Peyer's patch (tissue), 4 donors: ENCODE data around the gene EPB41L4A. TPM values are rescaled to one million over a fixed set of nuclear protein-coding genes. Genes with fewer than 3 reads are reported as not detected.

ENCODE experiments used
- DNase-seq, 3 donors: peaks; one replicate each; pipeline ENCODE4 v3.0.0-alpha.2; 2017 to 2019
- H3K27ac ChIP-seq, 4 donors: fragments of 200-600 bp; sonication (generic); one replicate each; pipeline ENCODE4 v1.5.1; 2016 to 2019
- H3K27me3 ChIP-seq, 2 donors: fragments of 200-600 bp; sonication (generic); one replicate each; pipeline ENCODE4 v1.5.1; 2019
- H3K36me3 ChIP-seq, 3 donors: fragments of 200-600 bp; sonication (generic); one replicate each; pipeline ENCODE4 v1.5.1; 2016 to 2019
- H3K4me1 ChIP-seq, 4 donors: fragments of 200-600 bp; sonication (generic); one replicate each; pipeline ENCODE4 v1.5.1; 2016 to 2019
- H3K4me3 ChIP-seq, 4 donors: fragments of 200-600 bp; sonication (generic); 1 replicate in 3 of 4; 2 replicates in 1 of 4; pipeline ENCODE4 v1.5.1; 2016 to 2019; ENCODE audit warnings: mild to moderate bottlenecking in 1 of 4
- H3K9me3 ChIP-seq, 4 donors: fragments of 200-600 bp; sonication (generic); one replicate each; pipeline ENCODE4 v1.5.1; 2016 to 2019; ENCODE audit warnings: mild to moderate bottlenecking in 1 of 4
- CTCF ChIP-seq, 6 experiments: fragments of 450-650 bp in 4 of 6; fragments of 200-600 bp in 2 of 6; sonication (generic) in 1 of 6; IDR thresholded peaks; one replicate each; pipeline ENCODE4 v1.5.1; 2017 to 2019; ENCODE audit warnings: antibody characterized with exemption in 6 of 6, mild to moderate bottlenecking in 3 of 6, moderate library complexity in 1 of 6
- POLR2A ChIP-seq, 2 donors: fragments of 450-650 bp; IDR thresholded peaks; one replicate each; pipeline ENCODE4 v1.5.1; 2017; ENCODE audit warnings: antibody characterized with exemption in 2 of 2, mild to moderate bottlenecking in 2 of 2, moderate library complexity in 2 of 2
- total RNA-seq, 4 donors: library from RNA; depleted of rRNA; stranded (reverse); fragments of >200 nt; gene quantifications; one replicate each; pipeline ENCODE4 v1.1.0, GENCODE V29; 2016

Gene EPB41L4A
- total RNA-seq, 4 donors from 2014 or later, result 3.3 to 28.9 (median 9.0) TPM

- no peaks in the 10 kb centered on the region for H3K36me3 ChIP-seq
- no peaks in the 10 kb centered on the region for H3K4me1 ChIP-seq
- H3K27ac ChIP-seq, result no peak overlapping the region
- no peaks in the 10 kb centered on the region for H3K9me3 ChIP-seq
- DNase-seq, result no peak
- TF ChIP-seq CTCF (IDR thresholded peaks at IDR 0.05) (no peak), POLR2A (IDR thresholded peaks at IDR 0.05) (no peak)
- no peak overlapping the region for H3K4me3 ChIP-seq
- no peaks in the 10 kb centered on the region for H3K27me3 ChIP-seq
Measured at GRCh38 chr5:112250551-112250950, 168.5 kb downstream of the EPB41L4A start.

GRCh38 chr5:112248623-112249022, 170.5 kb downstream of the EPB41L4A start:
- Histone ChIP-seq H3K4me3 (no peak overlapping the region), H3K27ac (no peak overlapping the region)

GRCh38 chr5:112247960-112248359, 171.1 kb downstream of the EPB41L4A start:
- DNase-seq, result no peak
- Histone ChIP-seq H3K36me3 (no peaks in the 10 kb centered on the region), H3K4me3 (no peak overlapping the region), H3K27me3 (no peaks in the 10 kb centered on the region), H3K4me1 (no peaks in the 10 kb centered on the region), H3K9me3 (no peaks in the 10 kb centered on the region), H3K27ac (no peak overlapping the region)
- TF ChIP-seq CTCF (IDR thresholded peaks at IDR 0.05), result no peak
- no peak for TF ChIP-seq POLR2A (IDR thresholded peaks at IDR 0.05)

More at GRCh38 chr5:112248623-112249022, 170.5 kb downstream of the EPB41L4A start:
- no peak for DNase-seq
- TF ChIP-seq POLR2A (IDR thresholded peaks at IDR 0.05) (no peak), CTCF (IDR thresholded peaks at IDR 0.05) (no peak)
- Histone ChIP-seq H3K27me3 (no peaks in the 10 kb centered on the region), H3K4me1 (no peaks in the 10 kb centered on the region), H3K36me3 (no peaks in the 10 kb centered on the region), H3K9me3 (no peaks in the 10 kb centered on the region)

GRCh38 chr5:112245656-112246055, 173.4 kb downstream of the EPB41L4A start:
- H3K27me3 ChIP-seq, result no peaks in the 10 kb centered on the region
- H3K27ac ChIP-seq, result no peak overlapping the region
- no peak overlapping the region for H3K4me3 ChIP-seq
- DNase-seq, result no peak
- no peaks in the 10 kb centered on the region for H3K36me3 ChIP-seq
- no peak for TF ChIP-seq CTCF (IDR thresholded peaks at IDR 0.05)
- no peak for TF ChIP-seq POLR2A (IDR thresholded peaks at IDR 0.05)
- no peaks in the 10 kb centered on the region for H3K9me3 ChIP-seq
- H3K4me1 ChIP-seq, result no peaks in the 10 kb centered on the region

GRCh38 chr5:112239996-112240395, 179.1 kb downstream of the EPB41L4A start:
- DNase-seq, result no peak

More at GRCh38 chr5:112239996-112240395, 179.1 kb downstream of the EPB41L4A start:
- Histone ChIP-seq H3K27ac (no peak overlapping the region), H3K4me3 (no peak overlapping the region), H3K36me3 (no peaks in the 10 kb centered on the region), H3K27me3 (no peaks in the 10 kb centered on the region), H3K9me3 (no peaks in the 10 kb centered on the region), H3K4me1 (no peaks in the 10 kb centered on the region)
- TF ChIP-seq POLR2A (IDR thresholded peaks at IDR 0.05) (no peak), CTCF (IDR thresholded peaks at IDR 0.05) (no peak)
